Nephron (organoid): ENCODE measurements around the gene ADD1.
A peak's percentile ranks its signal among the peaks of the same experiment; 100 is the strongest.

ENCODE experiments used
- H3K27ac Mint-ChIP-seq, 3 experiments: 2 replicates each; pipeline ENCODE4 v1.8.0; 2020; ENCODE audit warnings: mixed read lengths in 3 of 3, mild to moderate bottlenecking in 2 of 3, moderate library complexity in 1 of 3
- H3K27me3 Mint-ChIP-seq: 2 replicates; pipeline ENCODE4 v1.8.0; 2021; ENCODE audit warnings: low read depth, mild to moderate bottlenecking, moderate library complexity, mixed read lengths
- H3K36me3 Mint-ChIP-seq: 2 replicates; pipeline ENCODE4 v1.8.0; 2020; ENCODE audit warnings: low read depth, mixed read lengths
- H3K4me1 Mint-ChIP-seq: 2 replicates; pipeline ENCODE4 v1.8.0; 2020; ENCODE audit warnings: mixed read lengths
- H3K4me3 Mint-ChIP-seq, 3 experiments: 2 replicates each; pipeline ENCODE4 v1.8.0; 2020; ENCODE audit warnings: mild to moderate bottlenecking in 3 of 3, mixed read lengths in 3 of 3, moderate library complexity in 2 of 3
- H3K9me3 Mint-ChIP-seq: 2 replicates; pipeline ENCODE4 v1.8.0; 2020; ENCODE audit warnings: mixed read lengths
- CTCF ChIP-seq, 3 experiments: fragments of 200-600 bp; sonication (generic); IDR thresholded peaks; one replicate each; pipeline ENCODE4 v1.5.0; 2021; ENCODE audit warnings: antibody characterized with exemption in 3 of 3; ENCODE audit not compliant: unreplicated experiment in 3 of 3

ADD1 gene

GRCh38 chr4:2869659-2870058 is 26.0 kb downstream of the ADD1 start:
- peak overlapping the region; percentile 16 to 74 (median 62) for H3K4me3 Mint-ChIP-seq
- H3K27ac Mint-ChIP-seq = peak overlapping the region; percentile 83 to 89 (median 85)
- peaks cover 7% of the 10 kb centered on the region for H3K36me3 Mint-ChIP-seq
- no peak for TF ChIP-seq CTCF (IDR thresholded peaks at IDR 0.05; ENCODE audit: unreplicated experiment in 3 of 3)
- no peaks in the 10 kb centered on the region for H3K9me3 Mint-ChIP-seq
- no peaks in the 10 kb centered on the region for H3K27me3 Mint-ChIP-seq
- peaks cover 72% of the 10 kb centered on the region for H3K4me1 Mint-ChIP-seq

DNA sequence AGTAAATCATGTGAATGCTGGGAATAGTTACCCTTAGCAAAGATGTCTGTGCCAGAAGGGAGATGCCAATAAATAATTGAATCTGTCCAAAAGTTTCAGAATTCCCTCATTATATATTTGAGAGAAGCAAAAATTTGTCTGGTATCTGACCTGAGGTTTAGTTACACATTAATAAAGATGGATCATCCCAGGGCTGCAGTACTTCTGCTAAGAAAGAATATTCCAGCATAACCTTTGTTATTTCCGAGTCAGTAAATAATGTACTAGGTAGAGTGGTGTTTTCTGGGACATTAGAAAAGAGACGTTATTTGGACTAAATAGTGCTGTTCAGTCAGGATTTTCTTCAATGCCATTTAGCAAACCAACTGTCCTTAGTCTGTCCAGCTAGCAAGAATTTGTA is 26.4 kb downstream of the ADD1 start:
- no peak for TF ChIP-seq CTCF (IDR thresholded peaks at IDR 0.05; ENCODE audit: unreplicated experiment in 3 of 3)
- no peaks in the 10 kb centered on the region for H3K27me3 Mint-ChIP-seq
- peak overlapping the region; percentile 83 to 89 (median 85) for H3K27ac Mint-ChIP-seq
- H3K36me3 Mint-ChIP-seq = peaks cover 8% of the 10 kb centered on the region
- peak overlapping the region in 2 of 3 experiments; percentile 62 to 74 for H3K4me3 Mint-ChIP-seq
- peaks cover 67% of the 10 kb centered on the region for H3K4me1 Mint-ChIP-seq
- no peaks in the 10 kb centered on the region for H3K9me3 Mint-ChIP-seq

GRCh38 chr4:2871466-2871865 is 27.8 kb downstream of the ADD1 start:
- H3K4me3 Mint-ChIP-seq = no peak overlapping the region
- H3K9me3 Mint-ChIP-seq = no peaks in the 10 kb centered on the region
- peaks cover 54% of the 10 kb centered on the region for H3K4me1 Mint-ChIP-seq
- H3K27ac Mint-ChIP-seq = peak overlapping the region in 1 of 3 experiments; percentile 9
- no peak for TF ChIP-seq CTCF (IDR thresholded peaks at IDR 0.05; ENCODE audit: unreplicated experiment in 3 of 3)
- H3K27me3 Mint-ChIP-seq = no peaks in the 10 kb centered on the region
- H3K36me3 Mint-ChIP-seq = peaks cover 20% of the 10 kb centered on the region

GRCh38 chr4:2871911-2872310 is 28.3 kb downstream of the ADD1 start:
- Mint-ChIP-seq H3K4me3 (no peak overlapping the region), H3K27ac (peak overlapping the region in 2 of 3 experiments; percentile 9 to 10), H3K4me1 (peaks cover 50% of the 10 kb centered on the region), H3K36me3 (peaks cover 21% of the 10 kb centered on the region), H3K27me3 (no peaks in the 10 kb centered on the region), H3K9me3 (no peaks in the 10 kb centered on the region)
- no peak for TF ChIP-seq CTCF (IDR thresholded peaks at IDR 0.05; ENCODE audit: unreplicated experiment in 3 of 3)

DNA sequence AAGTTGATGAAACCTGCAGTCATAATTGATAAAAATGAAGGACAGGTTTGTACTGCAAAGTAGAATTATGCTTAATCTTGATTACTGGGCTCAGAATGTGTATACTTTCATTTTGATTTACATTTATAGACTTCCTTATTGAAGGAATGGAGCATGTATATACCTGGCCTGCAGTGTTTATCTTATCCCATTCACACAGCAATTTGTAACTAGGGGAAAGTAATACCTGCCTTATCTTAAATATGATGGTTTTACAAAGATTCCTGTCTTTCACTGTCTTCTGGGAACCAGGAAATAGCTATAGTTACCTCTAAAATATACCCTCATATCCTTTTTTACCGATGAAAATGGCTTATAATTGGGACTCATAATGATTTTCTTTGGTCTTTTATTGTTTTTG is 29.7 kb downstream of the ADD1 start:
- H3K4me3 Mint-ChIP-seq = no peak overlapping the region
- H3K36me3 Mint-ChIP-seq = peaks cover 34% of the 10 kb centered on the region
- H3K9me3 Mint-ChIP-seq = no peaks in the 10 kb centered on the region
- no peak overlapping the region for H3K27ac Mint-ChIP-seq
- no peak for TF ChIP-seq CTCF (IDR thresholded peaks at IDR 0.05; ENCODE audit: unreplicated experiment in 3 of 3)
- H3K27me3 Mint-ChIP-seq = no peaks in the 10 kb centered on the region
- H3K4me1 Mint-ChIP-seq = peaks cover 36% of the 10 kb centered on the region

DNA sequence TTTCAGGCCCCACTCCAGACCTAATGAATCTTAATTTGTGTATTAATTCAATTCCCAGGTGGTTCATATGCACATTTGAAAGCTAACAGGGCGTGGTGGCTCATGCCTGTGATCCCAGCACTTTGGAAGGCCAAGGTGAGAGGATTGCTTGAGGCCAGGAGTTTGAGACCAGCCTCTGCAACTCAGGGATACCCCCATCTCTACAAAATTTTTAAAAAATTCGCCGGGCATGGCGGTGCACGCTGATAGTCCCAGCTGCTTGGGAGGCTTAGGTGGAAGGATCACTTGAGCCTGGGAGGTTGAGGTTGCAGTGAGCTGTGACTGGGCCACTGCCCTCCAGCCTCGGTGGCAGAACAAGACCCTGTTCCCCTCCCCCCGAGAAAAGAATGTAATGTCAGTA is 31.2 kb downstream of the ADD1 start:
- H3K4me3 Mint-ChIP-seq = no peak overlapping the region
- H3K9me3 Mint-ChIP-seq = no peaks in the 10 kb centered on the region
- H3K4me1 Mint-ChIP-seq = peaks cover 20% of the 10 kb centered on the region
- no peaks in the 10 kb centered on the region for H3K27me3 Mint-ChIP-seq
- TF ChIP-seq CTCF (IDR thresholded peaks at IDR 0.05; ENCODE audit: unreplicated experiment in 3 of 3) = no peak
- H3K36me3 Mint-ChIP-seq = peaks cover 43% of the 10 kb centered on the region
- no peak overlapping the region for H3K27ac Mint-ChIP-seq
